Neural crest cell (in vitro differentiated cells): ENCODE measurements around the gene KCNMA1. TPM values are rescaled to one million over a fixed set of nuclear protein-coding genes. Genes with fewer than 3 reads are reported as not detected.

Source experiments
- DNase-seq: peaks from one replicate; pipeline ENCODE4 v3.0.0; 2021; ENCODE audit warnings: low read depth, mixed read lengths, low spot score
- H3K27ac Mint-ChIP-seq: one replicate; pipeline ENCODE4 v1.8.0; 2021; ENCODE audit warnings: mild to moderate bottlenecking, mixed read lengths; ENCODE audit not compliant: unreplicated experiment
- H3K27me3 Mint-ChIP-seq: 2 replicates; pipeline ENCODE4 v1.8.0; 2021; ENCODE audit warnings: low read depth, mild to moderate bottlenecking, mixed read lengths
- H3K36me3 Mint-ChIP-seq: 2 replicates; pipeline ENCODE4 v1.8.0; 2021; ENCODE audit warnings: low read depth, mild to moderate bottlenecking, mixed read lengths
- H3K4me1 Mint-ChIP-seq: 2 replicates; pipeline ENCODE4 v1.8.0; 2021; ENCODE audit warnings: mixed read lengths
- H3K4me3 Mint-ChIP-seq: one replicate; pipeline ENCODE4 v1.8.0; 2021; ENCODE audit warnings: mild to moderate bottlenecking, mixed read lengths
- H3K9me3 Mint-ChIP-seq: 2 replicates; pipeline ENCODE4 v1.8.0; 2021; ENCODE audit warnings: mixed read lengths
- total RNA-seq: library from RNA; stranded (reverse); gene quantifications from 2 replicates; pipeline ENCODE4 v1.2.1, GENCODE V29; 2021
- TF ChIP-seq, protein P1 (sequence below): fragments of 200-600 bp; sonication (generic); conservative IDR thresholded peaks from 2 replicates; pipeline ENCODE4 v1.5.0; 2021; ENCODE audit warnings: antibody characterized with exemption, mild to moderate bottlenecking

The KCNMA1 gene
- total RNA-seq, 1 donor from 2014 or later, result 1.7 TPM

- TF ChIP-seq, protein P1, sequence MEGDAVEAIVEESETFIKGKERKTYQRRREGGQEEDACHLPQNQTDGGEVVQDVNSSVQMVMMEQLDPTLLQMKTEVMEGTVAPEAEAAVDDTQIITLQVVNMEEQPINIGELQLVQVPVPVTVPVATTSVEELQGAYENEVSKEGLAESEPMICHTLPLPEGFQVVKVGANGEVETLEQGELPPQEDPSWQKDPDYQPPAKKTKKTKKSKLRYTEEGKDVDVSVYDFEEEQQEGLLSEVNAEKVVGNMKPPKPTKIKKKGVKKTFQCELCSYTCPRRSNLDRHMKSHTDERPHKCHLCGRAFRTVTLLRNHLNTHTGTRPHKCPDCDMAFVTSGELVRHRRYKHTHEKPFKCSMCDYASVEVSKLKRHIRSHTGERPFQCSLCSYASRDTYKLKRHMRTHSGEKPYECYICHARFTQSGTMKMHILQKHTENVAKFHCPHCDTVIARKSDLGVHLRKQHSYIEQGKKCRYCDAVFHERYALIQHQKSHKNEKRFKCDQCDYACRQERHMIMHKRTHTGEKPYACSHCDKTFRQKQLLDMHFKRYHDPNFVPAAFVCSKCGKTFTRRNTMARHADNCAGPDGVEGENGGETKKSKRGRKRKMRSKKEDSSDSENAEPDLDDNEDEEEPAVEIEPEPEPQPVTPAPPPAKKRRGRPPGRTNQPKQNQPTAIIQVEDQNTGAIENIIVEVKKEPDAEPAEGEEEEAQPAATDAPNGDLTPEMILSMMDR, result no peak
- H3K27ac Mint-ChIP-seq, result no peak overlapping the region
- H3K4me3 Mint-ChIP-seq, result no peak overlapping the region
- peaks cover 2% of the 10 kb centered on the region for H3K9me3 Mint-ChIP-seq
- peaks cover 13% of the 10 kb centered on the region for H3K27me3 Mint-ChIP-seq
- no peak for DNase-seq
- H3K4me1 Mint-ChIP-seq, result no peaks in the 10 kb centered on the region
- no peaks in the 10 kb centered on the region for H3K36me3 Mint-ChIP-seq
Observed at GRCh38 chr10:77210645-77211044, 427.0 kb downstream of the KCNMA1 start.

DNA sequence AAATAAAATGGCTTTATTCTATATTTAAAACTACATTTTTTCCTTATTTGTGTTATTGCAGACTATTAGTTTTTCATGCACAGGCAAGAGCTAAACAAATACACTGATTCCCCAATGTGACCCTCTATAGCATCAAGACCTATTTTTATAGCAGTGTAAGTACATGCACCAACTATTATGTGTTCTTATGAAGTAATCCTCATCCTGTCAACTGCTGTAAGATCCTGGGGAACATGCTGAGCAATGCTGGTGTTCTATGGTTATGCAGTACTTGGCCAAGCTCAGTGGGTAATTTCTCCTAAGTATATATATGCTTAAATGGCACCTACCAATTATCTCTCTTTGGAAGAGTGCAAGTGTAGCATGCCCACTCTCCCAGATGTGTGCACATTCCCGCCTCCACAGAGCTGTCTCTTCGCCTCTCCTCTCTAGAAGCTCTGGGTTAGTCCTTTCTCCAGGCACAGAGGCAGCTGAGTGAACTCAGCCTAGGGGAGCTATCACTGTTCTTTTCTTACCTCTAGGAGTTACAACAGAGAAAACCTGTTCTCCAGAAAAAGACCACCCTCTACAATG is 428.8 kb downstream of the KCNMA1 start:
- no peaks in the 10 kb centered on the region for H3K36me3 Mint-ChIP-seq
- peaks cover 19% of the 10 kb centered on the region for H3K27me3 Mint-ChIP-seq
- peaks cover 2% of the 10 kb centered on the region for H3K9me3 Mint-ChIP-seq
- no peak for DNase-seq
- no peak overlapping the region for H3K27ac Mint-ChIP-seq
- H3K4me1 Mint-ChIP-seq, result no peaks in the 10 kb centered on the region
- TF ChIP-seq, protein P1, result no peak
- no peak overlapping the region for H3K4me3 Mint-ChIP-seq

DNA sequence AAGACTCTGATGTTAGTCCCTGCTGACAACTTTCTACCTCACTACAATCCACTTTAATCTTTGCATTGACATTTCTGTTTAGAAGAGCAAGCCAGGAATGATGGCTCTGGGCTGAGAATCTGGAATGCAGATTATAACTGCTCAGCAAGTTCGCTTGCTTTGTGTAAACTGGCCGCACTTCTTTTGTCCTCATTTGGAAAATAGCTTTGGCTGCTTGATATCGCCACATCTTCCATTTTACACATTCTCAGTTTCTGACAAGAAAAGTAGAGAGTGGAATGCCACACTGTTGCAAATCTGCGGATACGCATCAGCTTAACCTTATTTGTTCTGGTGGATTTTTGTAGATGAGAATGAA is 429.8 kb downstream of the KCNMA1 start:
- Mint-ChIP-seq H3K9me3 (peaks cover 2% of the 10 kb centered on the region), H3K27ac (no peak overlapping the region), H3K27me3 (peaks cover 22% of the 10 kb centered on the region), H3K4me3 (no peak overlapping the region), H3K36me3 (no peaks in the 10 kb centered on the region), H3K4me1 (no peaks in the 10 kb centered on the region)
- DNase-seq, result no peak
- TF ChIP-seq, protein P1, result no peak

DNA sequence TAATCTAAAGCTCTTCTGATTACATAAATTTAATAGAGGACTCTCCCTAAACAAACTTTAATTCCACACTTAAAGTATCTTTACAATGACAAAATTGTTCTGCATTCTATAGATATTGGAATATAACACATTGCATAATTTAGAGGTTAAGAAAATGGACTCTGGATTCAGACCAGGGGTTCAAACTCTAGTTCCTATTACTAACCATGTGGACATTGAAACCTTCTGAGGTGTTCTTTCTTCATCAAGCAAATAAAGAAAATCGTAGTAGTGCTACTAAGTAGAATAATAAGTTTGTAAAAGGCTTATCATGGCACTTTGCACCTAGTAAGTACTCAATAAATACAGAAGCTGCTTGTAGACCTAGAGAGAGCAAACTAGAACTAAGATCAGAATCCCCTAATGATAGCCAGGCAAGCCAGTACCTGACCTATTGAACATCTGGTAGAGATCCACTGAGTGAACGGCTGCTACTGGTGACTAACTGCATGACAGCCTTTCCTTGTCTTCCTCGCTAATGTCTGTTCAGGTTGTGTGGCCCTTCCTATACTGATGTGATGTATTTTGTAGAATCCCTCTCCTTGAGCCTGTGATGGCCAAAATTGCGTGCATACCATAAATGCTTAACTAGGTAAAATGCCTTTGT is 430.3 kb downstream of the KCNMA1 start:
- no peaks in the 10 kb centered on the region for H3K36me3 Mint-ChIP-seq
- no peaks in the 10 kb centered on the region for H3K4me1 Mint-ChIP-seq
- no peak for DNase-seq
- H3K4me3 Mint-ChIP-seq, result no peak overlapping the region
- TF ChIP-seq, protein P1, result no peak
- peaks cover 2% of the 10 kb centered on the region for H3K9me3 Mint-ChIP-seq
- no peak overlapping the region for H3K27ac Mint-ChIP-seq
- H3K27me3 Mint-ChIP-seq, result peaks cover 22% of the 10 kb centered on the region

DNA sequence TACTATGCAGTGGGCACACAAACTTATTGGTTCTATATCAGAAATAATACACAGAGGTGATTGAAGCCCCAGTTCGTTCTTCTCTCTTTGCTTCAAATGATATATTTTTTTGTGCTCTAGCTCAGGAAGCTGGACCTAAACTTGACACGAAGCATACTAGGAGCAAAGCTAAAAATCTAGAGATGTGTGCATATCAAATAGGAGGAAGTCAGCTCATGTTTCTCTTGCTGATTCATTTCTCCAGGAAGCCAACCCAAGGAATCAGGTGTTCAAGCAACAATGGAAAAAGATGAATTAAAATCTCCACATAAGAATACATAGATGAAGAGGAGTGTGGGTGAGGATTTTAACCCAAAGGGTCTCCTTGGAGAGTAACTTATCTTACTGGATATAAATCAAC is 432.5 kb downstream of the KCNMA1 start:
- TF ChIP-seq, protein P1, result no peak
- DNase-seq, result no peak
- Mint-ChIP-seq H3K9me3 (peaks cover 2% of the 10 kb centered on the region), H3K27ac (no peak overlapping the region), H3K4me3 (no peak overlapping the region), H3K4me1 (no peaks in the 10 kb centered on the region), H3K27me3 (peaks cover 18% of the 10 kb centered on the region), H3K36me3 (no peaks in the 10 kb centered on the region)
